RPMI7951 (cell line): ENCODE data around the gene KRTAP5-8. TPM values are rescaled to one million over a fixed set of nuclear protein-coding genes. Genes with fewer than 3 reads are reported as not detected.
"Not testable (repeated sequence)": the region's sequence is repeated elsewhere in the genome, so short reads cannot be mapped to it uniquely, and the experiment has no call there.

Source experiments
- DNase-seq: peaks from one replicate; pipeline ENCODE4 v3.0.0-alpha.2; 2012; ENCODE audit warnings: low read depth
- total RNA-seq: library from RNA; depleted of rRNA; stranded (reverse); fragments of >200 nt; shearing (Covaris generic); gene quantifications from 2 replicates; pipeline ENCODE4 v1.2.3, GENCODE V29; 2014

Gene KRTAP5-8
- total RNA-seq, 1 experiment from 2014 or later = not detected

- no peak for DNase-seq
These were observed 6.0 kb downstream of the KRTAP5-8 start for GRCh38 chr11:71543866-71544265.

GRCh38 chr11:71544525-71545214, 6.8 kb downstream of the KRTAP5-8 start:
- no peak for DNase-seq

GRCh38 chr11:71545405-71545966, 7.7 kb downstream of the KRTAP5-8 start:
- DNase-seq = no peak

GRCh38 chr11:71548120-71548519, 10.3 kb downstream of the KRTAP5-8 start, which contains the start of gene KRTAP5-9:
TSS of gene KRTAP5-9 (plus strand) at chr11:71548420. CDS start at chr11:71548658, 238 bp downstream.
- DNase-seq = no peak

GRCh38 chr11:71548716-71549151, 10.9 kb downstream of the KRTAP5-8 start:
- no peak for DNase-seq

- no peak for DNase-seq
These were observed 13.9 kb downstream of the KRTAP5-8 start for GRCh38 chr11:71551711-71552110.

GRCh38 chr11:71554996-71555395, 17.2 kb downstream of the KRTAP5-8 start:
- DNase-seq = no peak

GRCh38 chr11:71555508-71555907, 17.7 kb downstream of the KRTAP5-8 start:
- no peak for DNase-seq

- DNase-seq = no peak
These were observed 18.2 kb downstream of the KRTAP5-8 start for GRCh38 chr11:71556018-71556417.

GRCh38 chr11:71557257-71557656, 19.4 kb downstream of the KRTAP5-8 start:
- DNase-seq = no peak

GRCh38 chr11:71558996-71559395, 21.2 kb downstream of the KRTAP5-8 start:
- no peak for DNase-seq

GRCh38 chr11:71562120-71562519, 24.3 kb downstream of the KRTAP5-8 start:
- DNase-seq = no peak

GRCh38 chr11:71563406-71563805, 25.6 kb downstream of the KRTAP5-8 start:
- DNase-seq = peak; percentile 77

GRCh38 chr11:71564430-71564829, 26.6 kb downstream of the KRTAP5-8 start:
- DNase-seq = no peak

- no peak for DNase-seq
These were observed 27.4 kb downstream of the KRTAP5-8 start, which contains the start of gene KRTAP5-10 for GRCh38 chr11:71565263-71565662. TSS of gene KRTAP5-10 (plus strand) at chr11:71565563. CDS start at chr11:71565588, 25 bp downstream.

- DNase-seq = no peak
These were observed 28.3 kb downstream of the KRTAP5-8 start for GRCh38 chr11:71566081-71566620.

- not testable (repeated sequence) for DNase-seq
These were observed 29.1 kb downstream of the KRTAP5-8 start for GRCh38 chr11:71566626-71567599.

GRCh38 chr11:71567633-71568032, 29.8 kb downstream of the KRTAP5-8 start:
- DNase-seq = not testable (repeated sequence)

- peak; percentile 20 for DNase-seq
These were observed 31.0 kb downstream of the KRTAP5-8 start for GRCh38 chr11:71568704-71569349.

GRCh38 chr11:71571101-71571850, 33.5 kb downstream of the KRTAP5-8 start:
- DNase-seq = not testable (repeated sequence)
